HEK293T (cell line): ENCODE measurements around the gene STXBP6.

Source experiments
- ARNT ChIP-seq: fragments of 450-650 bp; IDR thresholded peaks from 2 replicates; pipeline ENCODE4 v1.6.1; 2017; ENCODE audit warnings: mild to moderate bottlenecking
- BHLHE40 ChIP-seq: fragments of 450-650 bp; IDR thresholded peaks from 2 replicates; pipeline ENCODE4 v1.6.1; 2016; ENCODE audit warnings: mild to moderate bottlenecking, moderate library complexity, borderline replicate concordance
- ELF4 ChIP-seq: fragments of 450-650 bp; IDR thresholded peaks from 2 replicates; pipeline ENCODE4 v1.6.1; 2017; ENCODE audit warnings: antibody characterized with exemption
- FOXM1 ChIP-seq: fragments of 450-650 bp; IDR thresholded peaks from 2 replicates; pipeline ENCODE4 v1.6.1; 2017; ENCODE audit warnings: mild to moderate bottlenecking, borderline replicate concordance
- PKNOX1 ChIP-seq: fragments of 450-650 bp; IDR thresholded peaks from 2 replicates; pipeline ENCODE4 v1.6.1; 2016
- SP1 ChIP-seq: fragments of 450-650 bp; IDR thresholded peaks from 2 replicates; pipeline ENCODE4 v1.6.1; 2017

- no peak for TF ChIP-seq ARNT
- TF ChIP-seq BHLHE40, result no peak
- no peak for TF ChIP-seq SP1
- no peak for TF ChIP-seq FOXM1
- no peak for TF ChIP-seq ELF4
- no peak for TF ChIP-seq PKNOX1
Observed at GRCh38 chr14:24775950-24776349, 274.0 kb downstream of the STXBP6 start.
